GM12892 (cell line): ENCODE results near the gene RNF213.

ENCODE experiments used
- POLR2A ChIP-seq: IDR thresholded peaks from 2 replicates; pipeline ENCODE4 v1.6.1; 2011; ENCODE audit warnings: low read depth, low read length, control low read depth
- POLR2AphosphoS5 ChIP-seq: IDR thresholded peaks from 2 replicates; pipeline ENCODE4 v1.6.1; 2011; ENCODE audit warnings: low read depth, low read length, control low read depth

DNA sequence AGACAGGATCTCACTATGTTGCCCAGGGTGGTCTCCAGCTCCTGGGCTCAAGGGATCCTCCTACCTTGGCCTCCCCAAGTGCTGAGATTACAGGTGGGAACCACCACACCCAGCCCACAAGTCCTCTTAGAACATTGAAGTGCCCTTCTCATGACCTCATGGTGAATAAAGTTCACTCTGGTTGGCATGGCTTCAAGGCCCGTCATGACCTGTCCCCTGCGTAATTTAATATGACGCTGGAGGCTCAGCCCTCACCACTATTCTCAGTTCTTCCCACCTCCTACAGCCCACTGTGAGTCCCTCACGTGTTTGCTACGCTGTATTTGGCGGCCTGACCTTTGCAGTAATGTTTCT is 156.3 kb downstream of the RNF213 start:
- no peak for TF ChIP-seq POLR2A
- TF ChIP-seq POLR2AphosphoS5, result no peak
